HepG2 (cell line): ENCODE data around the gene TOP2A. TPM values are rescaled to one million over a fixed set of nuclear protein-coding genes. Genes with fewer than 3 reads are reported as not detected.
"Not testable (repeated sequence)": the region's sequence is repeated elsewhere in the genome, so short reads cannot be mapped to it uniquely, and the experiment has no call there.

Source experiments
- ATAC-seq: fragments of 200-7000 bp; cut with Tn5 transposase; 3 replicates; pipeline ENCODE4 v1.9.1; 2020; ENCODE audit warnings: mild to moderate bottlenecking, moderate library complexity
- BruUV-seq: library from RNA; stranded (reverse); fragments of 400-500 nt; replicated peaks from 2 replicates; lab custom pipeline; 2021; lab: Mats Ljungman, UMichigan
- CTCF ChIA-PET: fragments of 300-600 bp; formaldehyde crosslinking; extraction: SDS; loops from one replicate; lab custom pipeline; 2021; ENCODE audit warnings: low total read pairs, inconsistent platforms, low intra/inter-chr PET ratio; lab: Yijun Ruan, JAX
- POLR2A ChIA-PET: fragments of 350-600 bp; sonication (Branson Sonifier 250); formaldehyde crosslinking; loops from one replicate; lab custom pipeline; 2020; ENCODE audit warnings: antibody characterized with exemption, inconsistent platforms; lab: Yijun Ruan, JAX
- DNase-seq: peaks from one replicate; pipeline ENCODE4 v3.0.0-alpha.2; 2015; ENCODE audit warnings: low spot score
- FAIRE-seq: peaks from 3 replicates; lab custom pipeline; 2011; peaks lifted over from hg19 to GRCh38; lab: Jason Lieb, UNC
- H2AFZ ChIP-seq: one replicate; pipeline ENCODE4 v1.6.1; 2011; ENCODE audit warnings: low read length, inconsistent platforms
- H3K27ac ChIP-seq: fragments of 300-600 bp; 3 replicates; pipeline ENCODE4 v1.8.0; 2011; ENCODE audit warnings: mixed run types, mild to moderate bottlenecking, mixed read lengths, low read length, inconsistent platforms; ENCODE audit not compliant: insufficient read depth; ENCODE audit errors: extremely low read length
- H3K27me3 ChIP-seq, 2 experiments: fragments of 200-600 bp in 1 of 2; 2 replicates in 1 of 2; 3 replicates in 1 of 2; pipeline versions ENCODE4 v1.6.0 to v1.8.0; 2011; ENCODE audit warnings: low read length in 2 of 2, mild to moderate bottlenecking in 2 of 2, moderate library complexity in 2 of 2, inconsistent platforms in 1 of 2; ENCODE audit not compliant: insufficient read depth in 2 of 2, control insufficient read depth in 1 of 2
- H3K36me3 ChIP-seq, 2 experiments: fragments of 200-600 bp in 1 of 2; replicated peaks in 1 of 2; 2 replicates in 1 of 2; 3 replicates in 1 of 2; pipeline versions ENCODE4 v1.5.1 to v1.8.0; 2011; ENCODE audit warnings: low read length in 2 of 2, inconsistent platforms in 1 of 2; ENCODE audit not compliant: insufficient read depth in 2 of 2, control insufficient read depth in 1 of 2
- H3K4me1 ChIP-seq: 2 replicates; pipeline ENCODE4 v1.5.1; 2012; ENCODE audit warnings: low read length, inconsistent platforms; ENCODE audit not compliant: insufficient read depth
- H3K4me2 ChIP-seq: 2 replicates; pipeline ENCODE4 v1.6.0; 2011; ENCODE audit warnings: low read depth, low read length, inconsistent platforms
- H3K4me3 ChIP-seq, 3 experiments: fragments of 200-600 bp in 1 of 3; sonication (generic), shearing (Covaris generic) in 1 of 3; replicated peaks in 1 of 3; 2 replicates each; pipeline ENCODE4 v1.5.1; 2011 to 2016; ENCODE audit warnings: low read length in 3 of 3, inconsistent platforms in 2 of 3, low read depth in 2 of 3, mild to moderate bottlenecking in 2 of 3, control low read depth in 1 of 3, mixed read lengths in 1 of 3; ENCODE audit not compliant: insufficient read depth in 1 of 3
- H3K79me2 ChIP-seq: one replicate; pipeline ENCODE4 v1.6.1; 2011; ENCODE audit warnings: low read length, inconsistent platforms; ENCODE audit not compliant: insufficient read depth
- H3K9ac ChIP-seq: 2 replicates; pipeline ENCODE4 v1.6.0; 2011; ENCODE audit warnings: mild to moderate bottlenecking, low read depth, low read length, inconsistent platforms; ENCODE audit not compliant: insufficient read depth
- H3K9me3 ChIP-seq: 2 replicates; pipeline ENCODE4 v1.5.1; 2012; ENCODE audit warnings: mild to moderate bottlenecking, low read length
- H4K20me1 ChIP-seq: 2 replicates; pipeline ENCODE4 v1.6.0; 2011; ENCODE audit warnings: inconsistent platforms, mild to moderate bottlenecking, low read length, moderate library complexity; ENCODE audit not compliant: insufficient read depth
- CEBPG ChIP-seq: IDR thresholded peaks from 2 replicates; pipeline ENCODE4 v1.6.1; 2016
- GLI4 ChIP-seq: sonication (generic); formaldehyde crosslinking; IDR thresholded peaks from 2 replicates; pipeline ENCODE4 v1.5.1; 2020; ENCODE audit warnings: missing genetic modification reagents, mild to moderate bottlenecking, moderate library complexity, borderline replicate concordance
- HNF1B ChIP-seq: sonication (generic); formaldehyde crosslinking; IDR thresholded peaks from 2 replicates; pipeline ENCODE4 v1.5.1; 2020; ENCODE audit warnings: mild to moderate bottlenecking, moderate library complexity, missing genetic modification reagents
- KLF12 ChIP-seq: sonication (generic); formaldehyde crosslinking; IDR thresholded peaks from 2 replicates; pipeline ENCODE4 v1.4.0; 2020; ENCODE audit warnings: missing genetic modification reagents, borderline replicate concordance
- RBFOX2 ChIP-seq: fragments of 200-400 bp; formaldehyde crosslinking; IDR thresholded peaks from 2 replicates; pipeline ENCODE4 v1.6.1; 2017; ENCODE audit warnings: low read depth, mild to moderate bottlenecking, low read length
- ZNF362 ChIP-seq: sonication (generic); formaldehyde crosslinking; IDR thresholded peaks from 2 replicates; pipeline ENCODE4 v1.4.0; 2020; ENCODE audit warnings: missing genetic modification reagents, mild to moderate bottlenecking, borderline replicate concordance
- ZNF646 ChIP-seq: sonication (generic); formaldehyde crosslinking; IDR thresholded peaks from 2 replicates; pipeline ENCODE4 v1.9.0; 2021; ENCODE audit warnings: mild to moderate bottlenecking, missing genetic modification reagents
- WGBS: methylation state at CpG from one replicate; pipeline ENCODE4 v1.1.6; 2017; ENCODE audit warnings: low lambda C conversion rate; 5-methylcytosine and 5-hydroxymethylcytosine counted together
- in situ Hi-C: cut with HindIII; loops from 2 replicates; pipeline ENCODE4 v1.10.0; 2017; ENCODE audit warnings: low pct_unique_long_range_greater_than_20kb; ENCODE audit not compliant: extremely low pct_ligation_motif_present
- intact Hi-C: fragments of 100-400 bp; cut with micrococcal nuclease; formaldehyde crosslinking; loops from one replicate; pipeline ENCODE4 v1.10.0; 2022; ENCODE audit not compliant: unreplicated experiment
- polyA plus RNA-seq, 8 experiments: library from polyadenylated mRNA; depleted of rRNA in 3 of 8; stranded (reverse) in 7 of 8; unstranded in 1 of 8; fragments of >200 nt; fragmentation: Illumina TruSeq in 4 of 8; extraction: Trizol in 4 of 8; gene quantifications; 2 replicates each; pipeline versions ENCODE4 v1.2.1 to v1.2.3, GENCODE V29; 2011 to 2016; ENCODE audit warnings: low read depth in 4 of 8, missing spikeins in 1 of 8, mixed read lengths in 1 of 8; ENCODE audit not compliant: insufficient read depth in 1 of 8
- total RNA-seq, 5 experiments: library from RNA; depleted of rRNA; stranded (reverse); fragments of >200 nt; fragmentation: Illumina TruSeq; extraction: Trizol; gene quantifications; 2 replicates each; pipeline ENCODE4 v1.2.3, GENCODE V29; 2016; ENCODE audit warnings: low read depth in 1 of 5

Gene TOP2A
- total and polyA plus RNA-seq, 2 of the 13 experiments (the other 11 are each of a cell fraction or from before 2014, with no cell fraction given), result 108 to 327 TPM

- 0 out of 2 replicates have a peak, but pooled peaks have one; percentile 22 for TF ChIP-seq HNF1B
- ATAC-seq, H2AFZ ChIP-seq, H3K4me3 ChIP-seq, POLR2A ChIA-PET, H3K27ac ChIP-seq, H3K9ac ChIP-seq, intact Hi-C loops, BruUV-seq, H4K20me1 ChIP-seq, FAIRE-seq, H3K9me3 ChIP-seq, H3K27me3 ChIP-seq, DNase-seq, in situ Hi-C loops: not testable (repeated sequence)
- Histone ChIP-seq H3K4me1 (peaks cover 46% of the 10 kb centered on the region), H3K4me2 (0 out of 2 replicates have a peak overlapping the region, but pooled peaks have one; percentile 16), H3K79me2 (peaks cover 38% of the 10 kb centered on the region), H3K36me3 (peaks cover 4 to 46% of the 10 kb centered on the region in 2 experiments)
- CTCF ChIA-PET, result interaction anchor here (1.0 to 2.8 kb wide), 2 partner anchors 52 to 56 kb away, joined by 3 to 19 read pairs; no protein-coding TSS in a partner anchor
- WGBS, result 100% methylated on average over 4 of the region's 4 CpGs
These were observed 3.4 kb downstream of the TOP2A start for GRCh38 chr17:40414312-40414711.

GRCh38 chr17:40412880-40413279, 4.8 kb downstream of the TOP2A start:
- no peak overlapping the region for H3K9ac ChIP-seq
- CTCF ChIA-PET, result no interaction called here
- no peak overlapping the region for H3K27ac ChIP-seq
- H3K9me3 ChIP-seq, result no peaks in the 10 kb centered on the region
- intact Hi-C loops, result no loop called here
- BruUV-seq, result no TSS peak
- H4K20me1 ChIP-seq, result no peaks in the 10 kb centered on the region
- H2AFZ ChIP-seq, result no peak overlapping the region
- no peak overlapping the region for H3K4me2 ChIP-seq
- ATAC-seq, result no peak
- no peaks in the 10 kb centered on the region for H3K27me3 ChIP-seq
- H3K79me2 ChIP-seq, result peaks cover 38% of the 10 kb centered on the region
- no peak overlapping the region for H3K4me3 ChIP-seq
- POLR2A ChIA-PET, result no interaction called here
- peaks cover 33% of the 10 kb centered on the region for H3K4me1 ChIP-seq
- DNase-seq, result no peak
- in situ Hi-C loops, result no loop called here
- no peak for FAIRE-seq
- peaks cover 4 to 55% of the 10 kb centered on the region in 2 experiments for H3K36me3 ChIP-seq
- TF ChIP-seq GLI4 (no peak), RBFOX2 (0 out of 2 replicates have a peak, but pooled peaks have one; percentile 50), ZNF646 (CRISPR knock-in tag) (no peak), KLF12 (CRISPR knock-in tag) (no peak), CEBPG (CRISPR knock-in tag) (no peak), ZNF362 (no peak)
